Fibroblast of lung (primary cell): ENCODE results near the gene ITGAD.

Experiments used
- CTCF ChIP-seq, 2 donors: IDR thresholded peaks in 1 of 2; conservative IDR thresholded peaks in 1 of 2; 1 replicate in 1 of 2; 2 replicates in 1 of 2; pipeline ENCODE4 v1.5.1; 2011 to 2012; ENCODE audit warnings: low read length in 2 of 2, control low read depth in 1 of 2, inconsistent platforms in 1 of 2, low read depth in 1 of 2, mild to moderate bottlenecking in 1 of 2
- EZH2 ChIP-seq: IDR thresholded peaks from 2 replicates; pipeline ENCODE4 v1.5.1; 2012; ENCODE audit warnings: low read length, control low read depth, mild to moderate bottlenecking; ENCODE audit errors: missing control alignments

GRCh38 chr16:31409433-31409832 is 16.3 kb downstream of the ITGAD start:
- TF ChIP-seq CTCF (conservative IDR thresholded peaks at IDR 0.05 in 1 of 2, IDR thresholded peaks at IDR 0.05 in 1 of 2; ENCODE audit: low read depth in 1 of 2, low read length in 2 of 2) = no peak
- TF ChIP-seq EZH2 = no peak
